Lower lobe of right lung (tissue), 2 donors: Measurements from ENCODE around the gene NKAPL. TPM values are rescaled to one million over a fixed set of nuclear protein-coding genes. Genes with fewer than 3 reads are reported as not detected.

Experiments
- ATAC-seq, 2 donors: fragments of 200-7000 bp; cut with Tn5 transposase; one replicate each; pipeline ENCODE4 v1.9.1; 2020 to 2022; ENCODE audit warnings: mild to moderate bottlenecking in 2 of 2, moderate library complexity in 2 of 2
- DNase-seq: peaks from one replicate; pipeline ENCODE4 v3.0.0-alpha.2; 2020
- H3K27ac ChIP-seq: fragments of 200-600 bp; one replicate; pipeline ENCODE4 v1.8.0; 2022
- H3K27me3 ChIP-seq: fragments of 200-600 bp; one replicate; pipeline ENCODE4 v1.8.0; 2022; ENCODE audit warnings: low read depth
- H3K36me3 ChIP-seq: fragments of 200-600 bp; one replicate; pipeline ENCODE4 v1.8.0; 2022; ENCODE audit warnings: mild to moderate bottlenecking
- H3K4me1 ChIP-seq: fragments of 200-600 bp; one replicate; pipeline ENCODE4 v1.8.0; 2022
- H3K4me3 ChIP-seq: fragments of 200-600 bp; one replicate; pipeline ENCODE4 v1.8.0; 2022; ENCODE audit warnings: mild to moderate bottlenecking
- H3K9me3 ChIP-seq: fragments of 200-600 bp; one replicate; pipeline ENCODE4 v1.8.0; 2022
- CTCF ChIP-seq: fragments of 200-600 bp; IDR thresholded peaks from one replicate; pipeline ENCODE4 v1.8.0; 2022; ENCODE audit warnings: antibody characterized with exemption, mild to moderate bottlenecking
- intact Hi-C: fragments of 100-400 bp; cut with DNase I; formaldehyde crosslinking; loops from one replicate; pipeline ENCODE4 v1.11.0; 2022
- total RNA-seq: library from RNA; stranded (reverse); fragmentation: NEBNext Ultra II Directional; extraction: Animal tissue kit (Norgen Biotek cat#: 25700); gene quantifications from one replicate; pipeline ENCODE4 v1.2.1, GENCODE V29; 2021
- donor health status: DM: no; HTN: yes; CAD: no; lungs with severe emphysema.

Gene NKAPL
- total RNA-seq, 1 donor from 2014 or later: 0.30 TPM

GRCh38 chr6:28215425-28215824 is 43.7 kb upstream of the NKAPL start:
- H3K9me3 ChIP-seq: no peaks in the 10 kb centered on the region
- no peak for TF ChIP-seq CTCF
- no peak overlapping the region for H3K4me3 ChIP-seq
- H3K27ac ChIP-seq: no peak overlapping the region
- DNase-seq (no peak), ATAC-seq (no peak)
- no peaks in the 10 kb centered on the region for H3K36me3 ChIP-seq
- intact Hi-C loops: no loop called here
- peaks cover 51% of the 10 kb centered on the region for H3K27me3 ChIP-seq
- H3K4me1 ChIP-seq: peaks cover 27% of the 10 kb centered on the region

GRCh38 chr6:28217890-28218289 is 41.2 kb upstream of the NKAPL start:
- intact Hi-C loops: no loop called here
- no peak overlapping the region for H3K27ac ChIP-seq
- H3K4me1 ChIP-seq: peaks cover 16% of the 10 kb centered on the region
- H3K36me3 ChIP-seq: no peaks in the 10 kb centered on the region
- TF ChIP-seq CTCF: no peak
- H3K27me3 ChIP-seq: peaks cover 26% of the 10 kb centered on the region
- peak overlapping the region; percentile 68 for H3K4me3 ChIP-seq
- ATAC-seq: no peak
- DNase-seq: no peak
- no peaks in the 10 kb centered on the region for H3K9me3 ChIP-seq

GRCh38 chr6:28218312-28219248 is 40.5 kb upstream of the NKAPL start:
- Histone ChIP-seq H3K4me1 (peaks cover 13% of the 10 kb centered on the region), H3K27ac (peak overlapping the region; percentile 81), H3K9me3 (no peaks in the 10 kb centered on the region), H3K36me3 (no peaks in the 10 kb centered on the region), H3K27me3 (peaks cover 20% of the 10 kb centered on the region), H3K4me3 (peak overlapping the region; percentile 68)
- intact Hi-C loops: no loop called here
- ATAC-seq (peak; percentile 95 to 98), DNase-seq (peak; percentile 86)
- TF ChIP-seq CTCF: no peak

GRCh38 chr6:28220257-28221133 is 38.6 kb upstream of the NKAPL start:
- Histone ChIP-seq H3K4me3 (no peak overlapping the region), H3K36me3 (no peaks in the 10 kb centered on the region), H3K9me3 (no peaks in the 10 kb centered on the region), H3K4me1 (peaks cover 18% of the 10 kb centered on the region), H3K27ac (no peak overlapping the region), H3K27me3 (peaks cover 8% of the 10 kb centered on the region)
- intact Hi-C loops: no loop called here
- ATAC-seq: no peak
- TF ChIP-seq CTCF: no peak
- DNase-seq: no peak
